ENCODE data around the gene SFT2D3.
"Not testable (repeated sequence)": the region's sequence is repeated elsewhere in the genome, so short reads cannot be mapped to it uniquely, and the experiment has no call there.

The SFT2D3 gene

GRCh38 chr2:127743477-127744026 is 42.3 kb downstream of the SFT2D3 start:
- H3K4me2 ChIP-seq (ENCODE audit: low read length): no peak overlapping the region
- no peaks in the 10 kb centered on the region for H3K4me1 ChIP-seq
- no peaks in the 10 kb centered on the region for H3K36me3 ChIP-seq (ENCODE audit: control insufficient read depth, insufficient read depth, low read length)
- TF ChIP-seq CTCF (IDR thresholded peaks at IDR 0.05): no peak
- H3K27me3 ChIP-seq (ENCODE audit: control insufficient read depth, insufficient read depth, low read length): no peaks in the 10 kb centered on the region
- peaks cover 3% of the 10 kb centered on the region for H3K79me2 ChIP-seq
- H2AFZ ChIP-seq: no peak overlapping the region
- H3K4me3 ChIP-seq (ENCODE audit: low read depth, low read length): no peak overlapping the region
- no peaks in the 10 kb centered on the region for H3K9me3 ChIP-seq (ENCODE audit: control insufficient read depth, low read length)
- H3K9ac ChIP-seq: no peak overlapping the region
- no peak overlapping the region for H3K27ac ChIP-seq

GRCh38 chr2:127747621-127748020 is 46.3 kb downstream of the SFT2D3 start:
- H3K36me3 ChIP-seq (ENCODE audit: control insufficient read depth, insufficient read depth, low read length): no peaks in the 10 kb centered on the region
- no peak overlapping the region for H3K27ac ChIP-seq
- H3K4me2 ChIP-seq (ENCODE audit: low read length): no peak overlapping the region
- H3K79me2 ChIP-seq: peaks cover 6% of the 10 kb centered on the region
- TF ChIP-seq CTCF (IDR thresholded peaks at IDR 0.05): no peak
- no peak overlapping the region for H3K9ac ChIP-seq
- no peak overlapping the region for H3K4me3 ChIP-seq (ENCODE audit: low read depth, low read length)
- no peak overlapping the region for H2AFZ ChIP-seq
- H3K4me1 ChIP-seq: no peaks in the 10 kb centered on the region
- no peaks in the 10 kb centered on the region for H3K27me3 ChIP-seq (ENCODE audit: control insufficient read depth, insufficient read depth, low read length)
- H3K9me3 ChIP-seq (ENCODE audit: control insufficient read depth, low read length): no peaks in the 10 kb centered on the region

- not testable (repeated sequence) for H3K27me3 ChIP-seq (ENCODE audit: control insufficient read depth, insufficient read depth, low read length); H3K4me2 ChIP-seq (ENCODE audit: low read length); H3K27ac ChIP-seq; H3K36me3 ChIP-seq (ENCODE audit: control insufficient read depth, insufficient read depth, low read length); H3K9me3 ChIP-seq (ENCODE audit: control insufficient read depth, low read length); H3K4me1 ChIP-seq; H3K79me2 ChIP-seq; H3K9ac ChIP-seq; H3K4me3 ChIP-seq (ENCODE audit: low read depth, low read length); H2AFZ ChIP-seq
These were observed 48.2 kb downstream of the SFT2D3 start for GRCh38 chr2:127749537-127749936.

- no peak overlapping the region for H3K4me2 ChIP-seq (ENCODE audit: low read length)
- H2AFZ ChIP-seq: no peak overlapping the region
- no peaks in the 10 kb centered on the region for H3K4me1 ChIP-seq
- no peak overlapping the region for H3K27ac ChIP-seq
- no peak for TF ChIP-seq CTCF (IDR thresholded peaks at IDR 0.05)
- peaks cover 3% of the 10 kb centered on the region for H3K79me2 ChIP-seq
- H3K4me3 ChIP-seq (ENCODE audit: low read depth, low read length): no peak overlapping the region
- no peaks in the 10 kb centered on the region for H3K36me3 ChIP-seq (ENCODE audit: control insufficient read depth, insufficient read depth, low read length)
- no peak overlapping the region for H3K9ac ChIP-seq
- no peaks in the 10 kb centered on the region for H3K27me3 ChIP-seq (ENCODE audit: control insufficient read depth, insufficient read depth, low read length)
- no peaks in the 10 kb centered on the region for H3K9me3 ChIP-seq (ENCODE audit: control insufficient read depth, low read length)
These were observed 52.1 kb downstream of the SFT2D3 start for GRCh38 chr2:127753374-127753773.

GRCh38 chr2:127754186-127754585 is 52.9 kb downstream of the SFT2D3 start:
- no peaks in the 10 kb centered on the region for H3K27me3 ChIP-seq (ENCODE audit: control insufficient read depth, insufficient read depth, low read length)
- no peak overlapping the region for H3K4me2 ChIP-seq (ENCODE audit: low read length)
- no peak overlapping the region for H3K4me3 ChIP-seq (ENCODE audit: low read depth, low read length)
- H3K36me3 ChIP-seq (ENCODE audit: control insufficient read depth, insufficient read depth, low read length): no peaks in the 10 kb centered on the region
- no peaks in the 10 kb centered on the region for H3K4me1 ChIP-seq
- no peak overlapping the region for H3K9ac ChIP-seq
- H2AFZ ChIP-seq: no peak overlapping the region
- H3K9me3 ChIP-seq (ENCODE audit: control insufficient read depth, low read length): no peaks in the 10 kb centered on the region
- no peak for TF ChIP-seq CTCF (IDR thresholded peaks at IDR 0.05)
- H3K27ac ChIP-seq: no peak overlapping the region
- H3K79me2 ChIP-seq: peaks cover 1% of the 10 kb centered on the region

Measured in parathyroid adenoma (tissue), 2 donors.